ENCODE measurements around the gene MILR1. TPM values are rescaled to one million over a fixed set of nuclear protein-coding genes. Genes with fewer than 3 reads are reported as not detected.

Gene MILR1
- total RNA-seq, 1 experiment from 2014 or later: 13.3 TPM

DNA sequence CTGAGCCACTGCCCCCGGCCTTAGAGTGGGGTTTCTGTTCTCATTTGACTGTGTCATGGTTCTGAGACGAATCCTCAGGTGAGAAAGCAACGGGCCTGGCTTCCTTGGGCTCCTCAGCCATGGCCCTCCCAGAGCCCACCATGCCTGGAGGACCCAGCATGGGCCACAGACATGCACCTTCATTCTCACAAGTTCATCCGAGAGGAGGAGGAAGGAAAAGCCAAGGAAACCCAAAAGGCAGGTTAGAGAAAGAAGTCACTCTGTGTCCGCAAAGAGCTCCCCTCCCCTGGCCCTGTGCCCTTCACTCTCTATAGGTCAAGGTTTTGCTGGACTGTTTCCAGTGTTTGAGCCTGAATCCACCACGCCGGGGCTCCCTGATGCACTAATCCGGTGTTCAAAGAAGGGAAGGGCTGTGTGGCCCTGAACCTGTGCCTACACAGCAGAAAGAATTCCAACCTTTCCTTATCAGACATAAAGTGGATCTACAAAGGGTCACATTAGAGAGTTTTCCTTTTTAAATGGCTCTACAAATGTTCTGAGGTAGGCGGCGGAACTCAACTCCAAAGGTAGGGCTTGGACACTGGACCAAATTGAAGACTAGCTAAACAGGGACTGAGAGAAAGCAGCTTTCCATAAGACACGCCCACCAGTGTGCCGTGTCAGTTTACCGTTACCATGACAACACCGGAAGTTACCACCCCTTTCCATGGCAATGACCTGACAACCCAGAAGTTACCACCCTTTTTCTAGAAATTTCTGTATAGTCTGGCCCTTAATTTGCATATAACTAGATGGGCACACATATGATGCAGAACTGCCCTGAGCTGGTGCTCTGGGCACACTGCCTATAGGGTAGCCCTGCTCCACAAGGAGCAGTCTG is 42.4 kb upstream of the MILR1 start:
- BruUV-seq (replicated peaks): no TSS peak
- 0 out of 2 replicates have a peak, but pooled peaks cover under 1% of the 10 kb centered on the region for H3K36me3 ChIP-seq (ENCODE audit: low read depth, low read length)
- ChIA-PET POLR2A (ENCODE audit: unreplicated experiment) (no interaction called here), CTCF (interaction anchor here (0.9 kb wide), 1 partner anchor 17 kb away, joined by 3 read pairs; no protein-coding TSS in a partner anchor)
- peaks cover 11% of the 10 kb centered on the region for H3K4me1 ChIP-seq (ENCODE audit: insufficient read depth, low read length)
- H3K79me2 ChIP-seq (ENCODE audit: low read length): no peaks in the 10 kb centered on the region
- H3K4me3 ChIP-seq (ENCODE audit: low read length): no peak overlapping the region
- no peaks in the 10 kb centered on the region for H3F3A ChIP-seq (ENCODE audit: low read length, unreplicated experiment)
- H3K27ac ChIP-seq (ENCODE audit: low read length): no peak overlapping the region
- no peak overlapping the region for H3K9ac ChIP-seq (ENCODE audit: low read length)
- no peak for TF ChIP-seq EZH2 (IDR thresholded peaks at IDR 0.05; ENCODE audit: low read length, unreplicated experiment)
- TF ChIP-seq EZH2phosphoT487 (IDR thresholded peaks at IDR 0.05; ENCODE audit: borderline replicate concordance, low read length): no peak
- TF ChIP-seq, protein P1, sequence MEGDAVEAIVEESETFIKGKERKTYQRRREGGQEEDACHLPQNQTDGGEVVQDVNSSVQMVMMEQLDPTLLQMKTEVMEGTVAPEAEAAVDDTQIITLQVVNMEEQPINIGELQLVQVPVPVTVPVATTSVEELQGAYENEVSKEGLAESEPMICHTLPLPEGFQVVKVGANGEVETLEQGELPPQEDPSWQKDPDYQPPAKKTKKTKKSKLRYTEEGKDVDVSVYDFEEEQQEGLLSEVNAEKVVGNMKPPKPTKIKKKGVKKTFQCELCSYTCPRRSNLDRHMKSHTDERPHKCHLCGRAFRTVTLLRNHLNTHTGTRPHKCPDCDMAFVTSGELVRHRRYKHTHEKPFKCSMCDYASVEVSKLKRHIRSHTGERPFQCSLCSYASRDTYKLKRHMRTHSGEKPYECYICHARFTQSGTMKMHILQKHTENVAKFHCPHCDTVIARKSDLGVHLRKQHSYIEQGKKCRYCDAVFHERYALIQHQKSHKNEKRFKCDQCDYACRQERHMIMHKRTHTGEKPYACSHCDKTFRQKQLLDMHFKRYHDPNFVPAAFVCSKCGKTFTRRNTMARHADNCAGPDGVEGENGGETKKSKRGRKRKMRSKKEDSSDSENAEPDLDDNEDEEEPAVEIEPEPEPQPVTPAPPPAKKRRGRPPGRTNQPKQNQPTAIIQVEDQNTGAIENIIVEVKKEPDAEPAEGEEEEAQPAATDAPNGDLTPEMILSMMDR (conservative IDR thresholded peaks at IDR 0.05; ENCODE audit: low read depth, low read length): no peak
- ATAC-seq: peak; percentile 5; the same call in 1 of the 2 replicates
- no peak overlapping the region for H2AFZ ChIP-seq (ENCODE audit: low read length)
- H3K27me3 ChIP-seq (ENCODE audit: low read length): no peaks in the 10 kb centered on the region
- peak; percentile 54 for DNase-seq
- no peaks in the 10 kb centered on the region for H4K20me1 ChIP-seq (ENCODE audit: low read length)
- no peak overlapping the region for H3K4me2 ChIP-seq (ENCODE audit: low read length)
- H3K9me3 ChIP-seq (ENCODE audit: low read length): no peaks in the 10 kb centered on the region
- intact Hi-C loops (cut with micrococcal nuclease): no loop called here
- H3K9me2 ChIP-seq (replicated peaks; ENCODE audit: low read length): no peaks in the 10 kb centered on the region

DNA sequence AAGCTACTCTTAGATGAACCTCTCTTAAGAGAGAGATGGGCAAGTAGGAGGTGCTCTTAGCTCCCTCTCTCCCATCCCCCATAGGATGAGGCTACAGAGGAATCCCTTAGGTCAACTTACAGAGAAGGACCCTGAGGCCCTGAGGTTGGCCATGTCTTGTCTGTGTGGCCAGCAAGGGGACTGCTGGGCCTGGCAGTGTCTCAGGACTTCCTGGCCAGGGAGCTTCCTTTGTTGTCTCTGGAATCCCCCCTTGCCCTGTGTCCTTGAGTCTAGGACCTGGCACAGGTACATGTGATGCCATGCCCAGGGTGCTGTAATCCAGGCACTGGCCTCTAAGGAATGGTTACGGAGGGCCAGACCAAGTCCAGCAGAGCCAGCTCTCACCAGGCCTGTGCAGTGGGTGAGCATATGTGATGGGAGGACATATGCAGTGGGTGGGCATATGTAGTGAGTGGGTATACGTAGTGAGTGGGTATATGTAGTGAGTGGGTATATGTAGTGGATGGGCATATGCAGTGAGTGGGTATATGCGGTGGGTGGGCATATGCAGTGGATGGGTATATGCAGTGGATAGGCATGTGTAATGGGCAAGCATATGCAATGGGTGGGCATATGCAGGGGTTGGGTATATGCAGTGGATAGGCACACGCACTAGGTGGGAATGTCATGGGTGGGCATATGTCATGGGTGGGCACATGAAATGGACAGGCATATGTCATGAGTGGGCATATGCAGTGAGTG is 38.0 kb upstream of the MILR1 start:
- Histone ChIP-seq H3K36me3 (ENCODE audit: low read depth, low read length) (no peaks in the 10 kb centered on the region), H3K4me2 (ENCODE audit: low read length) (no peak overlapping the region), H3F3A (ENCODE audit: low read length, unreplicated experiment) (no peaks in the 10 kb centered on the region), H3K9me3 (ENCODE audit: low read length) (no peaks in the 10 kb centered on the region), H3K27ac (ENCODE audit: low read length) (no peak overlapping the region), H3K27me3 (ENCODE audit: low read length) (no peaks in the 10 kb centered on the region), H3K79me2 (ENCODE audit: low read length) (no peaks in the 10 kb centered on the region), H3K9me2 (replicated peaks; ENCODE audit: low read length) (no peaks in the 10 kb centered on the region), H4K20me1 (ENCODE audit: low read length) (no peaks in the 10 kb centered on the region), H3K4me3 (ENCODE audit: low read length) (no peak overlapping the region), H3K4me1 (ENCODE audit: insufficient read depth, low read length) (peaks cover 5% of the 10 kb centered on the region; the same call in 1 of the 2 replicates), H3K9ac (ENCODE audit: low read length) (no peak overlapping the region), H2AFZ (ENCODE audit: low read length) (no peak overlapping the region)
- intact Hi-C loops (cut with micrococcal nuclease): no loop called here
- BruUV-seq (replicated peaks): no TSS peak
- TF ChIP-seq EZH2phosphoT487 (IDR thresholded peaks at IDR 0.05; ENCODE audit: borderline replicate concordance, low read length): no peak
- TF ChIP-seq, protein P1 (conservative IDR thresholded peaks at IDR 0.05; ENCODE audit: low read depth, low read length): no peak
- no peak for TF ChIP-seq EZH2 (IDR thresholded peaks at IDR 0.05; ENCODE audit: low read length, unreplicated experiment)
- DNase-seq (no peak), ATAC-seq (peak; percentile 48)
- ChIA-PET CTCF (interaction anchor here (0.6 kb wide), 1 partner anchor 101 kb away, joined by 3 read pairs; no protein-coding TSS in a partner anchor), POLR2A (ENCODE audit: unreplicated experiment) (no interaction called here)
